Measurements from ENCODE around the gene SPRR4. TPM values are rescaled to one million over a fixed set of nuclear protein-coding genes. Genes with fewer than 3 reads are reported as not detected.

Gene SPRR4
- total and polyA plus RNA-seq, 10 of the 15 experiments (the other 5 are each of a cell fraction or from before 2014, with no cell fraction given): not detected

GRCh38 chr1:152999818-153000217 is 29.4 kb downstream of the SPRR4 start (continued):
- TF ChIP-seq JUND (IDR thresholded peaks at IDR 0.05; ENCODE audit: low read depth, low read length): no peak
- no peak for TF ChIP-seq ZBTB4 (CRISPR knock-in tag; IDR thresholded peaks at IDR 0.05)

GRCh38 chr1:153000294-153000693 is 29.8 kb downstream of the SPRR4 start:
- SMC1A ChIA-PET (ENCODE audit: uncharacterized antibody, unreplicated experiment): no interaction called here
- no peak for TF ChIP-seq REST (IDR thresholded peaks at IDR 0.05; ENCODE audit: low read depth, low read length)
- TF ChIP-seq SIN3A (IDR thresholded peaks at IDR 0.05; ENCODE audit: low read depth, low read length): no peak
- TF ChIP-seq NFIC (IDR thresholded peaks at IDR 0.05; ENCODE audit: low read depth, low read length): no peak
- no peak for TF ChIP-seq IRF3 (IDR thresholded peaks at IDR 0.05)
- TF ChIP-seq MYC (IDR thresholded peaks at IDR 0.05; ENCODE audit: insufficient read depth, insufficient read length, insufficient replicate concordance, low read length, severe bottlenecking): no peak
- no peak for TF ChIP-seq PKNOX1 (IDR thresholded peaks at IDR 0.05)
- TF ChIP-seq ASH2L (IDR thresholded peaks at IDR 0.05; ENCODE audit: borderline replicate concordance, low read depth): no peak
- TF ChIP-seq WRNIP1 (IDR thresholded peaks at IDR 0.05; ENCODE audit: borderline replicate concordance, low read depth, low read length): no peak
- TF ChIP-seq CREB1 (IDR thresholded peaks at IDR 0.05; ENCODE audit: low read depth): no peak
- no peak for TF ChIP-seq TBL1XR1 (IDR thresholded peaks at IDR 0.05; ENCODE audit: low read depth, low read length)
- no peak for TF ChIP-seq TARDBP (IDR thresholded peaks at IDR 0.05; ENCODE audit: borderline replicate concordance)
- no peak overlapping the region for H3K27ac ChIP-seq (ENCODE audit: control insufficient read depth, insufficient read depth)
- no TSS peak for BruUV-seq (replicated peaks)
- in situ Hi-C loops (cut with MboI): no loop called here
- FAIRE-seq (no peak), ATAC-seq (no peak), DNase-seq (ENCODE audit: low read depth, low spot score) (no peak)
- intact Hi-C loops (cut with micrococcal nuclease; ENCODE audit: unreplicated experiment): no loop called here
- H3K4me2 ChIP-seq (ENCODE audit: control insufficient read depth, insufficient read depth): no peak overlapping the region
- no peaks in the 10 kb centered on the region for H3K9me3 ChIP-seq (replicated peaks; ENCODE audit: control insufficient read depth, insufficient read depth, low read length)
- no peaks in the 10 kb centered on the region for H3K36me3 ChIP-seq (ENCODE audit: control insufficient read depth in 2 of 2, insufficient read depth in 2 of 2, low read length in 1 of 2)
- no peaks in the 10 kb centered on the region for H3K4me1 ChIP-seq (ENCODE audit: control insufficient read depth, insufficient read depth, low read length)
- H2AFZ ChIP-seq (ENCODE audit: control insufficient read depth, low read depth, low read length): no peak overlapping the region
- H4K20me1 ChIP-seq (ENCODE audit: control insufficient read depth, insufficient read depth): no peaks in the 10 kb centered on the region
- no peak overlapping the region for H3K9ac ChIP-seq (ENCODE audit: control insufficient read depth, insufficient read depth, low read length)
- H3K4me3 ChIP-seq: no peak overlapping the region
- CTCF ChIA-PET: no interaction called here
- H3K27me3 ChIP-seq (replicated peaks in 1 of 2; ENCODE audit: control insufficient read depth in 2 of 2, insufficient read depth in 2 of 2, low read length in 1 of 2): no peaks in the 10 kb centered on the region; a peak in 1 of 4 replicates
- 92% methylated on average over 1 of the region's 1 CpG for WGBS (ENCODE audit: insufficient coverage, insufficient replicate concordance, low lambda C conversion rate, missing lambda C conversion rate)
- no peaks in the 10 kb centered on the region for H3K79me2 ChIP-seq (ENCODE audit: control insufficient read depth, insufficient read depth, low read length)
- POLR2A ChIA-PET: no interaction called here
- RAD21 ChIA-PET (ENCODE audit: unreplicated experiment): no interaction called here

Measured in GM12878 (cell line).